Measurements from ENCODE around the gene COL20A1.

Gene COL20A1

GRCh38 chr20:63354636-63355350, 61.8 kb downstream of the COL20A1 start:
- DNase-seq: no peak

GRCh38 chr20:63355781-63356295, 62.9 kb downstream of the COL20A1 start:
- no peak for DNase-seq

GRCh38 chr20:63356511-63356910, 63.5 kb downstream of the COL20A1 start:
- no peak for DNase-seq

GRCh38 chr20:63356931-63357879, 64.2 kb downstream of the COL20A1 start:
- DNase-seq: no peak

- DNase-seq: no peak
Observed at GRCh38 chr20:63357921-63358905, 65.2 kb downstream of the COL20A1 start.

- DNase-seq: no peak
Observed at GRCh38 chr20:63359164-63359934, 66.4 kb downstream of the COL20A1 start.

GRCh38 chr20:63359937-63360849, 67.2 kb downstream of the COL20A1 start:
- no peak for DNase-seq

GRCh38 chr20:63360850-63361518, 68.0 kb downstream of the COL20A1 start, which contains the start of gene CHRNA4:
Gene CHRNA4 (minus strand): TSS chr20:63361349. CDS start chr20:63361165, 184 bp downstream.
- DNase-seq: no peak

- DNase-seq: no peak
Observed at GRCh38 chr20:63361519-63362435, 68.8 kb downstream of the COL20A1 start.

- DNase-seq: no peak
Observed at GRCh38 chr20:63362436-63363009, 69.5 kb downstream of the COL20A1 start.

- no peak for DNase-seq
Observed at GRCh38 chr20:63363013-63363957, 70.3 kb downstream of the COL20A1 start.

GRCh38 chr20:63363981-63364561, 71.1 kb downstream of the COL20A1 start:
- no peak for DNase-seq

GRCh38 chr20:63364801-63365585, 72.0 kb downstream of the COL20A1 start:
- no peak for DNase-seq

GRCh38 chr20:63365601-63366389, 72.8 kb downstream of the COL20A1 start:
- no peak for DNase-seq
